IMR-90 (cell line): ENCODE results near the gene SERINC3.

ENCODE experiments used
- RFX5 ChIP-seq: IDR thresholded peaks from 2 replicates; pipeline ENCODE4 v1.8.0; 2012; ENCODE audit warnings: low read depth, mild to moderate bottlenecking, low read length, moderate library complexity
- TF ChIP-seq, protein P1 (sequence below): conservative IDR thresholded peaks from 2 replicates; pipeline ENCODE4 v1.5.1; 2012; ENCODE audit warnings: mild to moderate bottlenecking, low read depth, low read length, improper control_type of control experiment

DNA sequence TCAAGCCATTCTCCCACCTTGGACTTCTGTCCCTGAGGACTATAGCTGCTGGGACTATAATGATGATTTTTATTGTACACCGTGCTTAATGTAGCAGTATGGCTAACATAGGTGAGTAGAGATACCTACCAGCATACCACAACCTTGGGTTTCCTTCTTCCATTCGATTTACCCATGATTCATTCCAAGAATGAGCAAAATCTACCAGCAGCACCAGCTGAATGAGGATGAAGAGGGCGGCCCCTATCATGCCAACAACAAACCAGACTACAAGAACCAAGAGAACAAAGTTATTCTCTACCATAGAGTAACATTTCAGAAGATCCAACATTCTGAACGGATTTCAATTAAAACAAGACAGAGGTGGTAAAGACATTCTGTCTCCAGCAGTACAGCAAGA is 12.1 kb downstream of the SERINC3 start:
- TF ChIP-seq, protein P1, sequence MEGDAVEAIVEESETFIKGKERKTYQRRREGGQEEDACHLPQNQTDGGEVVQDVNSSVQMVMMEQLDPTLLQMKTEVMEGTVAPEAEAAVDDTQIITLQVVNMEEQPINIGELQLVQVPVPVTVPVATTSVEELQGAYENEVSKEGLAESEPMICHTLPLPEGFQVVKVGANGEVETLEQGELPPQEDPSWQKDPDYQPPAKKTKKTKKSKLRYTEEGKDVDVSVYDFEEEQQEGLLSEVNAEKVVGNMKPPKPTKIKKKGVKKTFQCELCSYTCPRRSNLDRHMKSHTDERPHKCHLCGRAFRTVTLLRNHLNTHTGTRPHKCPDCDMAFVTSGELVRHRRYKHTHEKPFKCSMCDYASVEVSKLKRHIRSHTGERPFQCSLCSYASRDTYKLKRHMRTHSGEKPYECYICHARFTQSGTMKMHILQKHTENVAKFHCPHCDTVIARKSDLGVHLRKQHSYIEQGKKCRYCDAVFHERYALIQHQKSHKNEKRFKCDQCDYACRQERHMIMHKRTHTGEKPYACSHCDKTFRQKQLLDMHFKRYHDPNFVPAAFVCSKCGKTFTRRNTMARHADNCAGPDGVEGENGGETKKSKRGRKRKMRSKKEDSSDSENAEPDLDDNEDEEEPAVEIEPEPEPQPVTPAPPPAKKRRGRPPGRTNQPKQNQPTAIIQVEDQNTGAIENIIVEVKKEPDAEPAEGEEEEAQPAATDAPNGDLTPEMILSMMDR = no peak
- TF ChIP-seq RFX5 = no peak
